ENCODE measurements around the gene LRRC8D. TPM values are rescaled to one million over a fixed set of nuclear protein-coding genes. Genes with fewer than 3 reads are reported as not detected.

LRRC8D gene
- total and polyA plus RNA-seq, 2 donors from 2014 or later = 16.3 to 36.6 TPM

DNA sequence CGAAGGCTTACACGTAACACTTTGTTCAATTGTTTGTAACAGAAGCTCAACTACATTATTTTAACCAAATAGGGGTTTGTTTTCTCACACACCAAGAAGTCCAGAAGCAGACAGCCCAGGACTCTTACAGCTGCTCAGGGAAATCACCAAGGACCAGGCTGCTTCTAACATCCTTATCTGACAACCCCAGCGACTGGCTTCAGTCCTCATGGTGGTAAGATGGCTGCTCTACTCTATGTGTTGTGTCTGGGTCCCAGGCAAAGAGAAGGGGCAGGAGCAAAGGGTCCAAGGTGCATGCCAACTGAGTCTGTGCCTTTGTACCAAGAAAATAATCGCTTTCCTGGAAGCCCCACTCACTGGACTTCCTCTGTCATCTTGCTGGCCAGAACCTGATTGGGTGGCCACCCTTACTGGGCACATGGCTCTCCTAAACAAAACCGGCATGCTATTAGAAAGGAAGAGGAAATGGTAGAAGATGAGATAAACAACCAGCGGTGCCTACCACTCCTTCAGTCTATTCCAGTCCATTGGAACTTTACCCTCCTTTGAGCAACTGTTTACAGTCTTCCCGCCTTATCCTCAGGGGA lies 34.1 kb upstream of the LRRC8D start:
- Histone ChIP-seq H3K27ac (ENCODE audit: low read depth in 2 of 2, low read length in 2 of 2) (no peak overlapping the region), H3K9me3 (ENCODE audit: control insufficient read depth in 2 of 3, insufficient read depth in 1 of 3, low read length in 3 of 3) (no peaks in the 10 kb centered on the region), H3K4me1 (ENCODE audit: control insufficient read depth in 2 of 3, insufficient read depth in 2 of 3, low read depth in 1 of 3, low read length in 3 of 3) (no peaks in the 10 kb centered on the region), H3K9ac (ENCODE audit: low read length in 3 of 3) (no peak overlapping the region), H3K36me3 (ENCODE audit: control insufficient read depth in 2 of 3, insufficient read depth in 3 of 3, low read length in 3 of 3) (no peaks in the 10 kb centered on the region), H3K27me3 (ENCODE audit: control insufficient read depth, insufficient read depth, low read length) (no peaks in the 10 kb centered on the region), H3K4me3 (ENCODE audit: low read length in 3 of 3) (no peak overlapping the region)
- FAIRE-seq = no peak
- intact Hi-C loops (cut with DNase I) = no loop called here
- no peak for DNase-seq
- TF ChIP-seq, protein P1, sequence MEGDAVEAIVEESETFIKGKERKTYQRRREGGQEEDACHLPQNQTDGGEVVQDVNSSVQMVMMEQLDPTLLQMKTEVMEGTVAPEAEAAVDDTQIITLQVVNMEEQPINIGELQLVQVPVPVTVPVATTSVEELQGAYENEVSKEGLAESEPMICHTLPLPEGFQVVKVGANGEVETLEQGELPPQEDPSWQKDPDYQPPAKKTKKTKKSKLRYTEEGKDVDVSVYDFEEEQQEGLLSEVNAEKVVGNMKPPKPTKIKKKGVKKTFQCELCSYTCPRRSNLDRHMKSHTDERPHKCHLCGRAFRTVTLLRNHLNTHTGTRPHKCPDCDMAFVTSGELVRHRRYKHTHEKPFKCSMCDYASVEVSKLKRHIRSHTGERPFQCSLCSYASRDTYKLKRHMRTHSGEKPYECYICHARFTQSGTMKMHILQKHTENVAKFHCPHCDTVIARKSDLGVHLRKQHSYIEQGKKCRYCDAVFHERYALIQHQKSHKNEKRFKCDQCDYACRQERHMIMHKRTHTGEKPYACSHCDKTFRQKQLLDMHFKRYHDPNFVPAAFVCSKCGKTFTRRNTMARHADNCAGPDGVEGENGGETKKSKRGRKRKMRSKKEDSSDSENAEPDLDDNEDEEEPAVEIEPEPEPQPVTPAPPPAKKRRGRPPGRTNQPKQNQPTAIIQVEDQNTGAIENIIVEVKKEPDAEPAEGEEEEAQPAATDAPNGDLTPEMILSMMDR (IDR thresholded peaks at IDR 0.05; ENCODE audit: borderline replicate concordance, extremely low read depth, insufficient read depth) = no peak

DNA sequence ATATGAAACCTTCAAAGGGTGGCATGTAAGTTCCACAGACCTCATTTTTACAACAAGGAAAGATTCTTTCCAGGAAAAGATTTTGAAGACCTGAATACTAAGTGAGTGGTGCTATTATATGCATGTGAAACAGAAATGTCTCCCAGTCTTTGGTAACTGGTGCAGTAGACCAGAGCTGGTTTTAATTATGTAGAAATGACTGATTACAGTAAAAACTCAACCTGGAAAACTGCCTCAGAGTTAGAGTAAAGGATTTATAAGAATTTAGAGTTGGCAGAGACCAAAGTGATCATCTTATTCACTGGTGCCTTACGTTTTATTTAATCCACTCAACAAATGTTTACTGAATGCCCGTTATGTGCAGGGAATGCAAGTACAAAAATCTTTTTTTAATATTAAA lies 30.2 kb upstream of the LRRC8D start:
- Histone ChIP-seq H3K27me3 (ENCODE audit: control insufficient read depth, insufficient read depth, low read length) (no peaks in the 10 kb centered on the region), H3K4me1 (ENCODE audit: control insufficient read depth in 2 of 3, insufficient read depth in 2 of 3, low read depth in 1 of 3, low read length in 3 of 3) (no peaks in the 10 kb centered on the region), H3K36me3 (ENCODE audit: control insufficient read depth in 2 of 3, insufficient read depth in 3 of 3, low read length in 3 of 3) (no peaks in the 10 kb centered on the region), H3K27ac (ENCODE audit: low read depth in 2 of 2, low read length in 2 of 2) (no peak overlapping the region), H3K4me3 (ENCODE audit: low read length in 3 of 3) (no peak overlapping the region), H3K9me3 (ENCODE audit: control insufficient read depth in 2 of 3, insufficient read depth in 1 of 3, low read length in 3 of 3) (no peaks in the 10 kb centered on the region), H3K9ac (ENCODE audit: low read length in 3 of 3) (no peak overlapping the region)
- TF ChIP-seq, protein P1 (IDR thresholded peaks at IDR 0.05; ENCODE audit: borderline replicate concordance, extremely low read depth, insufficient read depth) = no peak
- FAIRE-seq (no peak), DNase-seq (no peak)
- intact Hi-C loops (cut with DNase I) = loop anchor here (5.0 kb wide), 1 partner anchor 187 kb away; no protein-coding TSS in a partner anchor

DNA sequence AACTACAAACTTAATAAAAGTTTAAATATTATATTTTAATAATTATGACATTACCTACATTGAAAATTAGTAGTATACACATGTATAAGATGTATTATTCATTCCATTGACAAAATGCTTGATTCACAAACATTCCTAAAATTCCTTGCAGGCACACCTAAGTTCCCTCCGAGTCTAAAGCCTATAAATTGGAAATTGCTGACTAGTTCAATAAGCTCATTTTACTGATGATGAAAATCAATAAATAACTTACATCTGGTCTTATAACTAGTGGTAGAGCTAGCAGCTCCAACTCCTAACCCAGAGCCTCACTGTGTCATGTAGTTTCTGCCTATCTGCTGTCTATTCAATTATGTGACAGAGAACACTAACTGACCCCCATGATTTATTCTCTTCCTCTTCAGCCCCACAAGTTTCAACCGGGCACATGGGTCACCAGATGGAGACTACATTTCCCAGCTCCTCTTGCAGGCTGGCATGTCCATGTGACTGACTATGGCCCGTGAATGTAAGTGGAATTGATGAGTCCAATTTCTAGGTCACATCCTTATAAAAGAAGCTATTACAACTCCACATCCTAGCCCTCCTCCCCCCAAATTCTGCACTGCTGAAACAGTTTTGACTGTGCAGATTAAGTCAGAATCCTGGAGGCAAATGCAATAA lies 29.6 kb upstream of the LRRC8D start:
- Histone ChIP-seq H3K9ac (ENCODE audit: low read length in 3 of 3) (no peak overlapping the region), H3K4me1 (ENCODE audit: control insufficient read depth in 2 of 3, insufficient read depth in 2 of 3, low read depth in 1 of 3, low read length in 3 of 3) (no peaks in the 10 kb centered on the region), H3K27ac (ENCODE audit: low read depth in 2 of 2, low read length in 2 of 2) (no peak overlapping the region), H3K27me3 (ENCODE audit: control insufficient read depth, insufficient read depth, low read length) (no peaks in the 10 kb centered on the region), H3K4me3 (ENCODE audit: low read length in 3 of 3) (no peak overlapping the region), H3K9me3 (ENCODE audit: control insufficient read depth in 2 of 3, insufficient read depth in 1 of 3, low read length in 3 of 3) (no peaks in the 10 kb centered on the region), H3K36me3 (ENCODE audit: control insufficient read depth in 2 of 3, insufficient read depth in 3 of 3, low read length in 3 of 3) (no peaks in the 10 kb centered on the region)
- FAIRE-seq = no peak
- TF ChIP-seq, protein P1 (IDR thresholded peaks at IDR 0.05; ENCODE audit: borderline replicate concordance, extremely low read depth, insufficient read depth) = no peak
- DNase-seq = peak in 1 of 5 donors; percentile 37
- intact Hi-C loops (cut with DNase I) = loop anchor here (5.0 kb wide), 1 partner anchor 186 kb away; no protein-coding TSS in a partner anchor

Data from kidney (tissue), 14 donors.